GM12878 (cell line): ENCODE results near the gene GAS2. TPM values are rescaled to one million over a fixed set of nuclear protein-coding genes. Genes with fewer than 3 reads are reported as not detected.
A peak's percentile ranks its signal among the peaks of the same experiment; 100 is the strongest.

Source experiments
- BCL11A ChIP-seq: IDR thresholded peaks from 2 replicates; pipeline ENCODE4 v1.6.1; 2011; ENCODE audit warnings: low read depth, low read length
- BMI1 ChIP-seq: fragments of 450-650 bp; IDR thresholded peaks from 2 replicates; pipeline ENCODE4 v1.6.1; 2016; ENCODE audit warnings: mild to moderate bottlenecking, moderate library complexity, borderline replicate concordance
- CHD1 ChIP-seq: IDR thresholded peaks from 2 replicates; pipeline ENCODE4 v1.6.1; 2012; ENCODE audit warnings: low read depth, low read length, improper control_type of control experiment
- DPF2 ChIP-seq: fragments of 450-650 bp; IDR thresholded peaks from 2 replicates; pipeline ENCODE4 v1.6.1; 2017; ENCODE audit warnings: mild to moderate bottlenecking
- EZH2 ChIP-seq: IDR thresholded peaks from 2 replicates; pipeline ENCODE4 v1.6.1; 2012; ENCODE audit warnings: low read depth, mild to moderate bottlenecking, control low read depth, inconsistent platforms, low read length, borderline replicate concordance; ENCODE audit not compliant: control insufficient read depth
- FOS ChIP-seq: IDR thresholded peaks from 3 replicates; pipeline ENCODE4 v1.6.1; 2011; ENCODE audit warnings: borderline replicate concordance; ENCODE audit not compliant: insufficient read length; ENCODE audit errors: extremely low read depth
- FOXM1 ChIP-seq: IDR thresholded peaks from 2 replicates; pipeline ENCODE4 v1.6.1; 2012; ENCODE audit warnings: low read depth, mild to moderate bottlenecking, inconsistent platforms, low read length, moderate library complexity
- GABPA ChIP-seq: IDR thresholded peaks from 2 replicates; pipeline ENCODE4 v1.6.1; 2014; ENCODE audit warnings: antibody characterized with exemption, low read depth, mild to moderate bottlenecking, inconsistent platforms
- JUNB ChIP-seq: IDR thresholded peaks from 2 replicates; pipeline ENCODE4 v1.6.1; 2016; ENCODE audit warnings: antibody characterized with exemption, mild to moderate bottlenecking
- NR2C1 ChIP-seq: fragments of 450-650 bp; IDR thresholded peaks from 2 replicates; pipeline ENCODE4 v1.6.1; 2017; ENCODE audit warnings: antibody characterized with exemption, mild to moderate bottlenecking, moderate library complexity
- PAX8 ChIP-seq: fragments of 450-650 bp; IDR thresholded peaks from 2 replicates; pipeline ENCODE4 v1.6.1; 2017; ENCODE audit warnings: mild to moderate bottlenecking, moderate library complexity
- RELA ChIP-seq: fragments of 450-650 bp; IDR thresholded peaks from 2 replicates; pipeline ENCODE4 v1.8.0; 2014; ENCODE audit warnings: borderline replicate concordance; ENCODE audit not compliant: partially characterized antibody
- RUNX3 ChIP-seq: IDR thresholded peaks from 2 replicates; pipeline ENCODE4 v1.6.1; 2012; ENCODE audit warnings: low read length, inconsistent platforms
- TBL1XR1 ChIP-seq: IDR thresholded peaks from 2 replicates; pipeline ENCODE4 v1.6.1; 2012; ENCODE audit warnings: low read depth, low read length, improper control_type of control experiment
- YY1 ChIP-seq: IDR thresholded peaks from 2 replicates; pipeline ENCODE4 v1.6.1; 2011; ENCODE audit warnings: low read depth, mild to moderate bottlenecking, low read length
- ZNF274 ChIP-seq: IDR thresholded peaks from one replicate; pipeline ENCODE4 v1.8.0; 2011; ENCODE audit not compliant: insufficient read length, insufficient read depth
- ZZZ3 ChIP-seq: IDR thresholded peaks from 2 replicates; pipeline ENCODE4 v1.6.1; 2011; ENCODE audit warnings: low read depth; ENCODE audit not compliant: control insufficient read depth, insufficient read length
- polyA plus RNA-seq, 11 experiments: library from polyadenylated mRNA; depleted of rRNA in 4 of 11; unstranded in 6 of 11; stranded (reverse) in 5 of 11; fragments of >200 nt; fragmentation: Nextera tagmentation in 4 of 11; fragmentation: Illumina TruSeq in 1 of 11; extraction: Ambion mirVana in 4 of 11; extraction: Trizol in 1 of 11; gene quantifications; 1 replicate in 1 of 11; 2 replicates in 10 of 11; pipeline versions ENCODE4 v1.2.1 to v1.2.3, GENCODE V29; 2011 to 2016; ENCODE audit warnings: inconsistent platforms in 2 of 11, missing spikeins in 2 of 11, low read depth in 1 of 11
- total RNA-seq, 4 experiments: library from RNA; depleted of rRNA in 3 of 4; stranded (reverse); fragments of >200 nt in 3 of 4; fragmentation: Illumina TruSeq in 1 of 4; extraction: Trizol in 1 of 4; gene quantifications; 2 replicates each; pipeline versions ENCODE4 v1.2.1 to v1.2.3, GENCODE V29; 2013 to 2021
- TF ChIP-seq, protein P1 (sequence below): IDR thresholded peaks from 2 replicates; pipeline ENCODE4 v1.6.1; 2012; ENCODE audit warnings: low read length, inconsistent platforms
- TF ChIP-seq, protein P2 (sequence below): IDR thresholded peaks from 2 replicates; pipeline ENCODE4 v1.6.1; 2012; ENCODE audit warnings: low read depth, low read length, improper control_type of control experiment
- TF ChIP-seq, protein P3 (sequence below): IDR thresholded peaks from 2 replicates; pipeline ENCODE4 v1.6.1; 2012; ENCODE audit warnings: low read depth, low read length, improper control_type of control experiment
- TF ChIP-seq, protein P4 (sequence below): IDR thresholded peaks from 2 replicates; pipeline ENCODE4 v1.6.1; 2012; ENCODE audit warnings: mild to moderate bottlenecking, low read depth, low read length
- TF ChIP-seq, protein P5 (sequence below): fragments of 450-650 bp; formaldehyde crosslinking; IDR thresholded peaks from 2 replicates; pipeline ENCODE4 v1.4.0; 2022; ENCODE audit warnings: mild to moderate bottlenecking, moderate library complexity

GAS2 gene
- total and polyA plus RNA-seq, 10 of the 15 experiments (the other 5 are each of a cell fraction or from before 2014, with no cell fraction given): 16.4 to 81.4 (median 26.2) TPM

DNA sequence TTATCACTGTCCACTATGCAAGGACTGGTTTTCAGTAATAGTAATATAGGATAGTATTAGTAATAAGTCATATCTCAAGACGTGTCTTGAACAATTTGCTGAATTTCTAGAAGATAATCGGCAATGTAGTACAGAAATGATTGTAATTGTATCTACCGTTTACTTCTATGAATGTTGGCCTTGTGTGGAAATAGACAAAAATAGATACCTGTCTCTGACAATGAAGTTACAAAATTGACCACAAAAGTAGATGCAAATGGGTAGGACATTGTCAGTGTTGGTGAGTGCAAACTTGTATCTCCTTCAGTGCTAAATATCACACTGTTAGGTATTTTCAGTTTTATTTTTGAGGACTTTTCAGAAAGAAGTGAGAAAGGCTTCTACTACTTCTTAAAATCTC lies 120.1 kb downstream of the GAS2 start (continued):
- TF ChIP-seq, protein P1, sequence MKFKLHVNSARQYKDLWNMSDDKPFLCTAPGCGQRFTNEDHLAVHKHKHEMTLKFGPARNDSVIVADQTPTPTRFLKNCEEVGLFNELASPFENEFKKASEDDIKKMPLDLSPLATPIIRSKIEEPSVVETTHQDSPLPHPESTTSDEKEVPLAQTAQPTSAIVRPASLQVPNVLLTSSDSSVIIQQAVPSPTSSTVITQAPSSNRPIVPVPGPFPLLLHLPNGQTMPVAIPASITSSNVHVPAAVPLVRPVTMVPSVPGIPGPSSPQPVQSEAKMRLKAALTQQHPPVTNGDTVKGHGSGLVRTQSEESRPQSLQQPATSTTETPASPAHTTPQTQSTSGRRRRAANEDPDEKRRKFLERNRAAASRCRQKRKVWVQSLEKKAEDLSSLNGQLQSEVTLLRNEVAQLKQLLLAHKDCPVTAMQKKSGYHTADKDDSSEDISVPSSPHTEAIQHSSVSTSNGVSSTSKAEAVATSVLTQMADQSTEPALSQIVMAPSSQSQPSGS: peak; percentile 52; the same call in 1 of the 2 replicates
- TF ChIP-seq JUNB (peak; percentile 78), RELA (no peak), EZH2 (no peak), FOS (no peak), BCL11A (no peak), ZZZ3 (no peak), PAX8 (no peak), RUNX3 (peak; percentile 92), FOXM1 (peak; percentile 66; the same call in 1 of the 2 replicates), DPF2 (peak; percentile 43; the same call in 1 of the 2 replicates), ZNF274 (no peak), BMI1 (no peak), GABPA (no peak), YY1 (no peak), NR2C1 (no peak), CHD1 (no peak), TBL1XR1 (no peak)
- TF ChIP-seq, protein P2, sequence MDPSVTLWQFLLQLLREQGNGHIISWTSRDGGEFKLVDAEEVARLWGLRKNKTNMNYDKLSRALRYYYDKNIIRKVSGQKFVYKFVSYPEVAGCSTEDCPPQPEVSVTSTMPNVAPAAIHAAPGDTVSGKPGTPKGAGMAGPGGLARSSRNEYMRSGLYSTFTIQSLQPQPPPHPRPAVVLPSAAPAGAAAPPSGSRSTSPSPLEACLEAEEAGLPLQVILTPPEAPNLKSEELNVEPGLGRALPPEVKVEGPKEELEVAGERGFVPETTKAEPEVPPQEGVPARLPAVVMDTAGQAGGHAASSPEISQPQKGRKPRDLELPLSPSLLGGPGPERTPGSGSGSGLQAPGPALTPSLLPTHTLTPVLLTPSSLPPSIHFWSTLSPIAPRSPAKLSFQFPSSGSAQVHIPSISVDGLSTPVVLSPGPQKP: no peak
- TF ChIP-seq, protein P3, sequence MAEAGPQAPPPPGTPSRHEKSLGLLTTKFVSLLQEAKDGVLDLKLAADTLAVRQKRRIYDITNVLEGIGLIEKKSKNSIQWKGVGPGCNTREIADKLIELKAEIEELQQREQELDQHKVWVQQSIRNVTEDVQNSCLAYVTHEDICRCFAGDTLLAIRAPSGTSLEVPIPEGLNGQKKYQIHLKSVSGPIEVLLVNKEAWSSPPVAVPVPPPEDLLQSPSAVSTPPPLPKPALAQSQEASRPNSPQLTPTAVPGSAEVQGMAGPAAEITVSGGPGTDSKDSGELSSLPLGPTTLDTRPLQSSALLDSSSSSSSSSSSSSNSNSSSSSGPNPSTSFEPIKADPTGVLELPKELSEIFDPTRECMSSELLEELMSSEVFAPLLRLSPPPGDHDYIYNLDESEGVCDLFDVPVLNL: no peak
- TF ChIP-seq, protein P4, sequence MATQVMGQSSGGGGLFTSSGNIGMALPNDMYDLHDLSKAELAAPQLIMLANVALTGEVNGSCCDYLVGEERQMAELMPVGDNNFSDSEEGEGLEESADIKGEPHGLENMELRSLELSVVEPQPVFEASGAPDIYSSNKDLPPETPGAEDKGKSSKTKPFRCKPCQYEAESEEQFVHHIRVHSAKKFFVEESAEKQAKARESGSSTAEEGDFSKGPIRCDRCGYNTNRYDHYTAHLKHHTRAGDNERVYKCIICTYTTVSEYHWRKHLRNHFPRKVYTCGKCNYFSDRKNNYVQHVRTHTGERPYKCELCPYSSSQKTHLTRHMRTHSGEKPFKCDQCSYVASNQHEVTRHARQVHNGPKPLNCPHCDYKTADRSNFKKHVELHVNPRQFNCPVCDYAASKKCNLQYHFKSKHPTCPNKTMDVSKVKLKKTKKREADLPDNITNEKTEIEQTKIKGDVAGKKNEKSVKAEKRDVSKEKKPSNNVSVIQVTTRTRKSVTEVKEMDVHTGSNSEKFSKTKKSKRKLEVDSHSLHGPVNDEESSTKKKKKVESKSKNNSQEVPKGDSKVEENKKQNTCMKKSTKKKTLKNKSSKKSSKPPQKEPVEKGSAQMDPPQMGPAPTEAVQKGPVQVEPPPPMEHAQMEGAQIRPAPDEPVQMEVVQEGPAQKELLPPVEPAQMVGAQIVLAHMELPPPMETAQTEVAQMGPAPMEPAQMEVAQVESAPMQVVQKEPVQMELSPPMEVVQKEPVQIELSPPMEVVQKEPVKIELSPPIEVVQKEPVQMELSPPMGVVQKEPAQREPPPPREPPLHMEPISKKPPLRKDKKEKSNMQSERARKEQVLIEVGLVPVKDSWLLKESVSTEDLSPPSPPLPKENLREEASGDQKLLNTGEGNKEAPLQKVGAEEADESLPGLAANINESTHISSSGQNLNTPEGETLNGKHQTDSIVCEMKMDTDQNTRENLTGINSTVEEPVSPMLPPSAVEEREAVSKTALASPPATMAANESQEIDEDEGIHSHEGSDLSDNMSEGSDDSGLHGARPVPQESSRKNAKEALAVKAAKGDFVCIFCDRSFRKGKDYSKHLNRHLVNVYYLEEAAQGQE: no peak
- TF ChIP-seq, protein P5, sequence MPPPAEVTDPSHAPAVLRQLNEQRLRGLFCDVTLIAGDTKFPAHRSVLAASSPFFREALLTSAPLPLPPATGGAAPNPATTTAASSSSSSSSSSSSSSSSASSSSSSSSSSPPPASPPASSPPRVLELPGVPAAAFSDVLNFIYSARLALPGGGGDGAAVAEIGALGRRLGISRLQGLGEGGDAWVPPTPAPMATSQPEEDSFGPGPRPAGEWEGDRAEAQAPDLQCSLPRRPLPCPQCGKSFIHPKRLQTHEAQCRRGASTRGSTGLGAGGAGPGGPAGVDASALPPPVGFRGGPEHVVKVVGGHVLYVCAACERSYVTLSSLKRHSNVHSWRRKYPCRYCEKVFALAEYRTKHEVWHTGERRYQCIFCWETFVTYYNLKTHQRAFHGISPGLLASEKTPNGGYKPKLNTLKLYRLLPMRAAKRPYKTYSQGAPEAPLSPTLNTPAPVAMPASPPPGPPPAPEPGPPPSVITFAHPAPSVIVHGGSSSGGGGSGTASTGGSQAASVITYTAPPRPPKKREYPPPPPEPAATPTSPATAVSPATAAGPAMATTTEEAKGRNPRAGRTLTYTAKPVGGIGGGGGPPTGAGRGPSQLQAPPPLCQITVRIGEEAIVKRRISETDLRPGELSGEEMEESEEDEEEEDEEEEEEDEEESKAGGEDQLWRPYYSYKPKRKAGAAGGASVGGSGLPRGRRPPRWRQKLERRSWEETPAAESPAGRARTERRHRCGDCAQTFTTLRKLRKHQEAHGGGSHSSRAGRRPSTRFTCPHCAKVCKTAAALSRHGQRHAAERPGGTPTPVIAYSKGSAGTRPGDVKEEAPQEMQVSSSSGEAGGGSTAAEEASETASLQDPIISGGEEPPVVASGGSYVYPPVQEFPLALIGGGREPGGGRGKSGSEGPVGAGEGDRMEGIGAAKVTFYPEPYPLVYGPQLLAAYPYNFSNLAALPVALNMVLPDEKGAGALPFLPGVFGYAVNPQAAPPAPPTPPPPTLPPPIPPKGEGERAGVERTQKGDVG: no peak
